Astrocyte (in vitro differentiated cells and primary cell): Measurements from ENCODE around the gene SAPCD2. TPM values are rescaled to one million over a fixed set of nuclear protein-coding genes. Genes with fewer than 3 reads are reported as not detected.

Source experiments
- DNase-seq: peaks from one replicate; pipeline ENCODE4 v3.0.0-alpha.2; 2010; ENCODE audit warnings: low read depth
- FAIRE-seq: peaks from 2 replicates; lab custom pipeline; 2011; peaks lifted over from hg19 to GRCh38; lab: Jason Lieb, UNC
- H2AFZ ChIP-seq: 2 replicates; pipeline ENCODE4 v1.6.0; 2012; ENCODE audit warnings: low read depth, low read length, inconsistent platforms
- H3K27ac ChIP-seq: 2 replicates; pipeline ENCODE4 v1.5.1; 2011; ENCODE audit warnings: low read depth, low read length, inconsistent platforms
- H3K27me3 ChIP-seq: 2 replicates; pipeline ENCODE4 v1.6.0; 2011; ENCODE audit warnings: low read length, inconsistent platforms; ENCODE audit not compliant: insufficient read depth
- H3K36me3 ChIP-seq: 2 replicates; pipeline ENCODE4 v1.5.1; 2011; ENCODE audit warnings: low read length, inconsistent platforms; ENCODE audit not compliant: insufficient read depth
- H3K4me1 ChIP-seq: 2 replicates; pipeline ENCODE4 v1.5.1; 2011; ENCODE audit warnings: low read length, inconsistent platforms; ENCODE audit not compliant: insufficient read depth
- H3K4me2 ChIP-seq: 2 replicates; pipeline ENCODE4 v1.6.0; 2012; ENCODE audit warnings: low read length, inconsistent platforms
- H3K4me3 ChIP-seq: 2 replicates; pipeline ENCODE4 v1.5.1; 2011; ENCODE audit warnings: low read depth, mild to moderate bottlenecking, low read length, inconsistent platforms; ENCODE audit not compliant: insufficient read depth
- H3K79me2 ChIP-seq: 2 replicates; pipeline ENCODE4 v1.6.0; 2012; ENCODE audit warnings: mild to moderate bottlenecking, low read length, inconsistent platforms; ENCODE audit not compliant: insufficient read depth
- H3K9ac ChIP-seq: 2 replicates; pipeline ENCODE4 v1.6.0; 2012; ENCODE audit warnings: mild to moderate bottlenecking, low read length, inconsistent platforms
- H3K9me3 ChIP-seq: 2 replicates; pipeline ENCODE4 v1.5.1; 2012; ENCODE audit warnings: low read depth, mild to moderate bottlenecking, low read length, inconsistent platforms; ENCODE audit not compliant: insufficient read depth
- H4K20me1 ChIP-seq: 2 replicates; pipeline ENCODE4 v1.6.0; 2012; ENCODE audit warnings: low read length, inconsistent platforms; ENCODE audit not compliant: insufficient read depth
- H3K27ac Mint-ChIP-seq: one replicate; pipeline ENCODE4 v1.8.0; 2021; ENCODE audit warnings: mild to moderate bottlenecking, mixed read lengths; ENCODE audit not compliant: unreplicated experiment
- H3K27me3 Mint-ChIP-seq: one replicate; pipeline ENCODE4 v1.8.0; 2021; ENCODE audit warnings: low read depth, mixed read lengths; ENCODE audit not compliant: unreplicated experiment
- H3K36me3 Mint-ChIP-seq: one replicate; pipeline ENCODE4 v1.8.0; 2021; ENCODE audit warnings: low read depth, mixed read lengths; ENCODE audit not compliant: unreplicated experiment
- H3K4me1 Mint-ChIP-seq: one replicate; pipeline ENCODE4 v1.8.0; 2021; ENCODE audit warnings: low read depth, mixed read lengths; ENCODE audit not compliant: unreplicated experiment
- H3K4me3 Mint-ChIP-seq: one replicate; pipeline ENCODE4 v1.8.0; 2021; ENCODE audit warnings: mild to moderate bottlenecking, moderate library complexity, mixed read lengths; ENCODE audit not compliant: unreplicated experiment
- H3K9me3 Mint-ChIP-seq: one replicate; pipeline ENCODE4 v1.8.0; 2021; ENCODE audit warnings: mild to moderate bottlenecking, mixed read lengths; ENCODE audit not compliant: unreplicated experiment
- EZH2 ChIP-seq: IDR thresholded peaks from 2 replicates; pipeline ENCODE4 v1.6.1; 2012; ENCODE audit warnings: mild to moderate bottlenecking, low read length, inconsistent platforms; ENCODE audit not compliant: insufficient read depth
- total RNA-seq: library from RNA; stranded (reverse); gene quantifications from 2 replicates; pipeline ENCODE4 v1.2.1, GENCODE V29; 2021
- TF ChIP-seq, protein P1 (sequence below): IDR thresholded peaks from 2 replicates; pipeline ENCODE4 v1.5.1; 2011; ENCODE audit warnings: low read depth, mild to moderate bottlenecking, inconsistent platforms, low read length, moderate library complexity; ENCODE audit not compliant: insufficient read depth

Gene SAPCD2
- total RNA-seq, 1 donor from 2014 or later: 0.43 TPM

DNA sequence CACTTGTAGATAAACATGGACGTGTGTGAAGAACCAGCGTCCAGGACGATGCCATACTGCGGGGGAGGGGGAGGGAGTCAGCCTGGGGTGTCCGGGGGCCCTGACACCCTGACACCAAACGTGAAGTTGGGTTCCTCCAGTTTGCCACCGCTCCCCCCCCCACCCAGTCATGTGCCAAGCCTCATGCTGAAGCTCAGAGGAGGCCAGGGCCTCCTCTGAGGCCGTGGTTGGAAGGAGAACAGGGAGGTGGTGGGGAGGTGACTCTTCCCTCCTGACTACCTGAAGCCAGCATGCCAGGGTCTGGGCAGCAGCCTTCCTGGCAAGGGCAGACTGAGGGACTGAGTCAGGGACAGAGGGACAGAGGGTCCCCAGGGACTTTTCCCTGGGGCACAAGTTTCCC, 18.1 kb downstream of the SAPCD2 start:
- peaks cover 5% of the 10 kb centered on the region for H3K4me1 ChIP-seq
- H3K79me2 ChIP-seq: no peaks in the 10 kb centered on the region
- H3K9me3 ChIP-seq: no peaks in the 10 kb centered on the region
- H3K4me2 ChIP-seq: no peak overlapping the region
- Mint-ChIP-seq H3K9me3 (no peaks in the 10 kb centered on the region), H3K4me1 (no peaks in the 10 kb centered on the region), H3K27ac (no peak overlapping the region), H3K36me3 (no peaks in the 10 kb centered on the region), H3K4me3 (no peak overlapping the region), H3K27me3 (peaks cover 43% of the 10 kb centered on the region)
- FAIRE-seq (no peak), DNase-seq (no peak)
- H3K27me3 ChIP-seq: peaks cover 25% of the 10 kb centered on the region
- H3K27ac ChIP-seq: no peak overlapping the region
- H3K9ac ChIP-seq: no peak overlapping the region
- no peak overlapping the region for H3K4me3 ChIP-seq
- TF ChIP-seq, protein P1, sequence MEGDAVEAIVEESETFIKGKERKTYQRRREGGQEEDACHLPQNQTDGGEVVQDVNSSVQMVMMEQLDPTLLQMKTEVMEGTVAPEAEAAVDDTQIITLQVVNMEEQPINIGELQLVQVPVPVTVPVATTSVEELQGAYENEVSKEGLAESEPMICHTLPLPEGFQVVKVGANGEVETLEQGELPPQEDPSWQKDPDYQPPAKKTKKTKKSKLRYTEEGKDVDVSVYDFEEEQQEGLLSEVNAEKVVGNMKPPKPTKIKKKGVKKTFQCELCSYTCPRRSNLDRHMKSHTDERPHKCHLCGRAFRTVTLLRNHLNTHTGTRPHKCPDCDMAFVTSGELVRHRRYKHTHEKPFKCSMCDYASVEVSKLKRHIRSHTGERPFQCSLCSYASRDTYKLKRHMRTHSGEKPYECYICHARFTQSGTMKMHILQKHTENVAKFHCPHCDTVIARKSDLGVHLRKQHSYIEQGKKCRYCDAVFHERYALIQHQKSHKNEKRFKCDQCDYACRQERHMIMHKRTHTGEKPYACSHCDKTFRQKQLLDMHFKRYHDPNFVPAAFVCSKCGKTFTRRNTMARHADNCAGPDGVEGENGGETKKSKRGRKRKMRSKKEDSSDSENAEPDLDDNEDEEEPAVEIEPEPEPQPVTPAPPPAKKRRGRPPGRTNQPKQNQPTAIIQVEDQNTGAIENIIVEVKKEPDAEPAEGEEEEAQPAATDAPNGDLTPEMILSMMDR: no peak
- TF ChIP-seq EZH2: no peak
- no peak overlapping the region for H2AFZ ChIP-seq
- no peaks in the 10 kb centered on the region for H3K36me3 ChIP-seq
- H4K20me1 ChIP-seq: no peaks in the 10 kb centered on the region

- Histone ChIP-seq H4K20me1 (peaks cover 4% of the 10 kb centered on the region), H3K27ac (no peak overlapping the region), H3K4me1 (peaks cover 7% of the 10 kb centered on the region), H2AFZ (no peak overlapping the region), H3K9me3 (no peaks in the 10 kb centered on the region), H3K79me2 (no peaks in the 10 kb centered on the region), H3K9ac (no peak overlapping the region), H3K4me3 (no peak overlapping the region), H3K4me2 (no peak overlapping the region), H3K36me3 (no peaks in the 10 kb centered on the region), H3K27me3 (peaks cover 25% of the 10 kb centered on the region)
- Mint-ChIP-seq H3K27ac (no peak overlapping the region), H3K9me3 (no peaks in the 10 kb centered on the region), H3K4me3 (no peak overlapping the region), H3K36me3 (no peaks in the 10 kb centered on the region), H3K4me1 (no peaks in the 10 kb centered on the region), H3K27me3 (peaks cover 43% of the 10 kb centered on the region)
- no peak for FAIRE-seq
- no peak for TF ChIP-seq EZH2
- TF ChIP-seq, protein P1: no peak
- DNase-seq: no peak
These were observed 19.1 kb downstream of the SAPCD2 start for GRCh38 chr9:137051145-137051724.

- H3K27me3 Mint-ChIP-seq: peaks cover 40% of the 10 kb centered on the region
- no peak for FAIRE-seq
- H3K4me1 Mint-ChIP-seq: no peaks in the 10 kb centered on the region
These were observed 19.8 kb downstream of the SAPCD2 start for GRCh38 chr9:137050570-137050969.

More at GRCh38 chr9:137050570-137050969, 19.8 kb downstream of the SAPCD2 start:
- no peaks in the 10 kb centered on the region for H3K36me3 ChIP-seq
- no peak overlapping the region for H2AFZ ChIP-seq
- no peak overlapping the region for H3K27ac ChIP-seq
- peaks cover 25% of the 10 kb centered on the region for H3K27me3 ChIP-seq
- H3K4me1 ChIP-seq: peaks cover 5% of the 10 kb centered on the region
- H3K4me2 ChIP-seq: no peak overlapping the region
- H4K20me1 ChIP-seq: peaks cover 4% of the 10 kb centered on the region
- no peaks in the 10 kb centered on the region for H3K9me3 Mint-ChIP-seq
- H3K36me3 Mint-ChIP-seq: no peaks in the 10 kb centered on the region
- no peaks in the 10 kb centered on the region for H3K9me3 ChIP-seq
- no peak overlapping the region for H3K27ac Mint-ChIP-seq
- no peak for DNase-seq
- H3K9ac ChIP-seq: no peak overlapping the region
- TF ChIP-seq EZH2: no peak
- TF ChIP-seq, protein P1: no peak
- H3K4me3 Mint-ChIP-seq: no peak overlapping the region
- no peak overlapping the region for H3K4me3 ChIP-seq
- H3K79me2 ChIP-seq: no peaks in the 10 kb centered on the region
